Activated CD4-positive, alpha-beta T cell treated with anti-CD3 and anti-CD28 coated beads, Interleukin-2, amount 50 U/mL, for 24 hours (primary cell): ENCODE data around the gene SBDS.
A peak's percentile ranks its signal among the peaks of the same experiment; 100 is the strongest.
"Not testable (repeated sequence)": the region's sequence is repeated elsewhere in the genome, so short reads cannot be mapped to it uniquely, and the experiment has no call there.

ENCODE experiments used
- DNase-seq, 2 donors: peaks; one replicate each; pipeline ENCODE4 v3.0.0-alpha.2; 2020; ENCODE audit warnings: low read depth in 1 of 2, low spot score in 1 of 2

SBDS gene

DNA sequence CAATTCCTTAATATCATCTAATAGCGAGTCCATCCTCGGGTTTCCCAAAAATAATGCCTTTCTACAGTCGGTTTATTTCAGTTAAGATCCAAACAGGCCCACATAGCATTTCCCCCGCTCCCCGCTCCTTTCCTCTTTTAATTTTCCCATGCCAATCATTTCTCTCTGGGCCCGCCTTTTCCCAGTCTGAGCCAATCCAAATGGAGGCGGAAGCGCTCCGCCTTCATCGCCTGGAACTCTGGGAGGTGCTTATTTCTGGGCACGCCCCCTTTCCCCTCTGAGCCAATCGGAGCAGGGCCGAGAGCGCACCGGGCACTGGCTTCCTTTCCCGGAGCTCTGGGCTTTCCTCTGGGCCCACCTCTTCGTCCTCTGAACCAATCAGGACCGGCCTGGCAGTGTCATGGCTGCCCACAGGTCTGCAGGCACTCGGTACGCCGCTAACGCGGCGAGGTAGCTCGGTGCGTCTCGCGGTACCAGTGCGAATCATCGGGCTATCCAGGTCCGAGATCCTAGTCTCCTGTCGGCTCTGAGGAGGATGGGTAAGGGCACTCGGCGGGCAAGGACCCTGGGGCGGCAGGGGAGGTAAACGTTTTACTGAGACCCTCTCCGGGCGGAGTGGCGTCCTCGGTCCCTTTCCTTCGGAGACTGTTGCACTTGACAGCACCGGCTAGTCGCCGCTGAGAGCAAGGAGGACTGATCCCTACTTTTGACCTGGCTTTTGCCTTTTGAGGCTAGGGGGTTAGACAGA lies 1.2 kb upstream of the SBDS start, which contains the start of gene TYW1:
TYW1 (plus strand) TSS at position 390 of the 748 bp plus-strand sequence; CDS start at position 536, 146 bp downstream.
- DNase-seq: peak; percentile 92 to 98

DNA sequence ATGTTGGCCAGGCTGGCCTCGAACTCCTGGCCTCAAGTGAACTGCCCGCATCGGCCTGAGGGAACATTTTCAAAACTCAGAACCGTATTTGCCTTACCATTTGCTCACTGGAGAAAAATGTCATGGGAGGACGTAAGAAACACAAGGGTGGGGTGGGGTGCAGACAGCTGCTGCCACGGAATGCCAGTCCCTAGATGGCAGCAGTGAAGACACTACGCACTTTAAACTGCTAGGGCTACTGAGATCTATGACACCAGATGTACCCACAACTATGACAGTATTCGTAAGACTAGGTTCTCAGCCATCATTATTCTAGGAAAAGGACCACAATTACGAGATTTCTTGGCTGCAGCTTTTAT lies 716 bp downstream of the SBDS start:
- peak; percentile 9 to 18 for DNase-seq

- DNase-seq: not testable (repeated sequence)
These were observed 1.3 kb downstream of the SBDS start for GRCh38 chr7:66994051-66994450.

DNA sequence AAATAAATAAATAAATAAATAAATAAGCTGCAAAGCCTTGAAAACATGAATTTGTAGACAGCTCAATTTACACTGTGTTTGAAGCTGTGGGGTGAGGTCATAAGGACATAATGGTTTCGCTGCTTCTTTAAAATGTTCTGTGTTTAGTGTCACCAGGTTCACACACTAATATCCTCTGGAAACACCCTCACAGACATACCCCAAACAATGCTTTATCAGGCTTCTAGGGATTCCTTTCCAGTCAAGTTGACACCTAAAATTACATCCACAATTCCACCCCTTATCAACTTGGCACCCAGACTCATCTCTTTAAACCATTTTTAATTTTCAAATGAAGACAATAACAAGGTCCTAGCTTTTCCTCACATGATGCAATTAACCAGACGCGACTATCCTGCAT lies 5.8 kb downstream of the SBDS start:
- DNase-seq: not testable (repeated sequence)

DNA sequence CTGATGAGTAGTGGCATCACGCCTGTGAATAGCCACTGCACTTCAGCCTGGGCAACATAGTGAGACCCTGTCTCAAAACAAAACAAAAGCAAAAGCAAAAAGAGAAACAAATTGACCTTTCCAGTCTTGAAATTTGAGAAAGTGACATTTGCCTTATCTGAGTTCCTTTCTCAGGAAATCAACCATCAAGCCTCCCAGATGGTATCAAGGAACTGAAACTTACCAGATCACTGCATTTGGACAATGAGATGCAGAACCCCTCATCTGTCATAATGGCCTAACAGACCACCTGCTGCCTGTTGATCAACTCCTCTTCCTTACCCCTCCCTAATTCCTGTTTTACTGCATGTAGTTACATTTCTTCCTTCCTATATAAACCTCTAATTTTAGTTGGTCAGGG lies 15.1 kb downstream of the SBDS start:
- not testable (repeated sequence) for DNase-seq

DNA sequence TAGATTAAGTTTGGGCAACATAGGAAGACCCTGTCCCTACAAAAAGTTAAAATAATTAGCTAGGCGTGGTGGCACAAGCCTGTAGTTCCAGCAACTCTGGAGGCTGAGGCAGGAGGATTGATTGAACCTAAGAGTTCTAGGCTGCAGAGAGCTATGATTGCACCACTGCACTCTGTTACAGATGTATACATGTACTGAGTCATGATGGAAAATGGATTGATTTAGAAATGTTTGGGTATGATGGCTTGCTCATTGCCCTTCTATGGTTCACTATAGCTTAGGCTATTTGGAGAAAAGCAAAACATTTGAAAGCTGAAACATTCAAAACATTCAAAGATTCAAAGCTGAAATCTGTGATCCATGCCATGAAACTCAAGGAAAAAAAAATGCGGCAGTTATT lies 16.4 kb downstream of the SBDS start:
- DNase-seq: not testable (repeated sequence)

- DNase-seq: not testable (repeated sequence)
These were observed 17.1 kb downstream of the SBDS start for GRCh38 chr7:66978312-66978711.

DNA sequence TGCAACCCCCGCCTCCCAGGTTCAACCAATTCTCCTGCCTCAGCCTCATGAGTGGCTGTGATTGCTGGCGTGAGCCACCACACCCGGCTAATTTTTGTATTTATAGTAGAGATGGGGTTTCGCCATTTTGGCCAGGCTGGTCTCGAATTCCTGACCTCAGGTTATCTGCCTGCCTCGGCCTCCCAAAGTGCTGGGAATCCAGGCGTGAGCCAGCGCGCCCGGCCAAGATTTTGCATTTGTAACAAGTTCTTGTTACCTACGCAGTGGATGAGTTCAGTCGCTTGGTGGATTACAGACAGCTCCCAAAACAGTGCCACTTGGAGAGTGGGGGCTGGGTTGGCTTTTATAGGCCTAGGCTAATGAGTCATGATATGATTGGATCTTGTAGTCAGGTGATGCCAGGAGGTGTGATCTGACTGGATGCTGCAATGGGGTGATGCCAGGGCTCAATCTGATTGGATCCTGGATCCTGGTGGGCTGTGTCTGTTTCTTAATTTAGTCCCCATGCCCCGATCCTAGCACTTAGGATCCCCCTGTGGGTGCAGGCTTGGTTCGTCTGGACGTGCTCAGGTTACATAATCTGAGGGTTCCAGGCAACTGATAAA lies 20.3 kb downstream of the SBDS start:
- no peak for DNase-seq

GRCh38 chr7:66970310-66970709 lies 25.1 kb downstream of the SBDS start:
- no peak for DNase-seq

DNA sequence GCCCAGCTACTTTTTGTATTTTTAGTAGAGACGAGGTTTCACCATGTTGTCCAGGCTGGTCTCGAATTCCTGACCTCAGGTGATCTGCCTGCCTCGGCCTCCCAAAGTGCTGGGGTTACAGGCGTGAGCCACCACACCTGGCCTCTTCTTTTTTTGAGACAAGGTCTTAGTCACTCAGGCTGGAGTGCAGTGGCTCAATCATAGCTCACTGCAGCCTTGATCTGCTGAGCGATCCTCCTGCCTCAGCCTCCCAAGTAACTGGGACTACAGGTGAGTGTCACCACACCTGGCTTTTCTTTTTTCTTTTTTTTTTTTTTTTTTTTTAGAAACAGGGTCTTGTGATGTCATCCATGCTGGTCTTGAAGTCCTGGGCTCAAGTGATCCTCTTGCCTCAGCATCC lies 26.4 kb downstream of the SBDS start:
- not testable (repeated sequence) for DNase-seq

- no peak for DNase-seq
These were observed 28.4 kb downstream of the SBDS start for GRCh38 chr7:66967029-66967428.

DNA sequence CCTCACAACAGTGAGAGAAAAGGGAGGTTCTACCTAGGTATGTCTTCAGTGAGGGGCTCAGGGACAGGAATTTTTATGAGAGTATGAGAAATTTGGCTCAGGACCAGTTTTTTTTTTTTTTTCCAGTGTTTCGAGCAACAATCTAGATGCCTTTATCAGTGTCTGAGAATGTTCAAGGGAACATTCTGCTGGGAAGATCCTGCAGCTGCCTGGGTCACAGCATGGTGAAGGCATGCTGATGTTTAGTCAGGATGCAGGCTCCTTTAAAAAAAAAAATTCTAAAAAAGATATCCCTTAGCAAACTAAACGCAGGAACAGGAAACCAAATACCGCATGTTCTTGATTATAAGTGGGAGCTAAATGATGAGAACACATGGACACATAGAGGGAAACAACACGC lies 31.0 kb downstream of the SBDS start:
- DNase-seq: no peak

DNA sequence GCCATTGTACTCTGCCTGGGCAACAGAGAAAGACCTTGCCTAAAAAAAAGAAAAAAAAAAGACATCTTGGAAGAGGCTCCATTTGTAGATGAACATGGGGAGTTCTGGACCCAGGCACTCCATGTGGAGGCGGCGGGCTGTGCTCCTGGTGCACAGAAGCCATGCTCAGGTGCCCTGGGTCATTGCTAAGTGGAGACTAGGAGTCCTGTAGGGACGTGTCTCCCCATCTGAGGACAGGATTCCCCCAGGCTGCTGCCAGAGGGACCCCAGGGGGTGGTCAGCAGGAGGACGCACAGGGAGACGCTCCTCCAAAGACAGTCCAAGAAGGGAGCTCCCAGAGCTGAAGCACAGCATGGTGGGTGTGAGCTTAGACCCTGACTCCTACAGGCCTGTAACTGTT lies 34.3 kb downstream of the SBDS start:
- no peak for DNase-seq

GRCh38 chr7:66960192-66960591 lies 35.2 kb downstream of the SBDS start:
- no peak for DNase-seq

DNA sequence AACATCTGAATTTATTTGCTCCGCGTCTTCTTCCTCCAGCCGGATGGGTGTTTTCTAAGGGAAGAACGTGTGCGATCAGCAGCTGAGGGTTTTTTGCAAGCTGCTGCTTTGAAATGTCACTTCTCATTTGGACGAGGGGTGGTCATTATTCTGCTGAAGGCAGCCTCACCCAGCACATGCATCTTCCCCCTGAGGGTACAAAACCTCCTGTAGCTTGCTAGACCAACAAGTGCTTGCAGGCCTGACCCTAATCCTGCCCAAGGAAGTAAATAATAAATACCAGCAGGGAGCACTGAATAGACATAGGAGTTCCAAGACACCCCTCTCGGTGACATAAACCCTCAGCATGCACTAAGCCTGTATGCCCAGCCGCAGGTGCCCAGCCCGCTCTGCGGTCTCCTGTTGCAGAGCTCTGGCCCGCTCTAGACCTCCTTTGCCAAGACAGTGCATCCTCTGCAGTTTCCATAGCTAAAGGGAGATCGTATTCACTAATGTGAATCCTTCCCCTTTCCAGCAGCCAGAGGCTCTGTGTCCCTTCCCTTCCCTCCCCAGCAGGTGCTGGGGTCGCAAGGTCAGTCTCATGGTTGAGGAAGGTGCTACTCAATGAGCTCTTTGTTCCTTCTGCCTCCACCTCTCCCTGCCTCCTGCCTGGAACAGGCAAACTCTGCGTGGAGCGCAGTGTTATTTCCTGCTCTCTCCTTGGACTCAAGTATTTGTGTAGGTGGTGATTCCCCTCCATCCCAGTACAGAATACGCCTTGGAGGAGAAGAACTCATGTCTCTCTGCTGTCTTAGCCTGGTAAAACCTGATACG lies 36.6 kb downstream of the SBDS start:
- DNase-seq: no peak

- DNase-seq: no peak
These were observed 37.6 kb downstream of the SBDS start for GRCh38 chr7:66957595-66958290.

DNA sequence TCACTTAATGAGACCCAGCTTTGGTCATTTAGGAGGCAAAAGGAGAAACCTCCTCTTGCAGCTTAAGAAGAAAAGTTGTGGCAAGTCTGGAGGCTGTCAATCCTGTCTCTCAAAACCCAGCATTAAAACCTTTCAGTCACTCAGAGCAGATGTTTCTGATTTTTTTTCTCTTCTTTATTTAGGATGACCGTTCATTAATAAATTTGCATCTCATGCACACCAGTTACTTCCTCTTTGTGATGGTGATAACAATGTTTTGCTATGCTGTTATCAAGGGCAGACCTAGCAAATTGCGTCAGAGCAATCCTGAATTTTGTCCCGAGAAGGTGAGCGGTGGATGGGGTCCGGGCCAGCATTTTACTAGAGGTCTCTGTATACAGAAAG lies 42.4 kb downstream of the SBDS start:
- no peak for DNase-seq

DNA sequence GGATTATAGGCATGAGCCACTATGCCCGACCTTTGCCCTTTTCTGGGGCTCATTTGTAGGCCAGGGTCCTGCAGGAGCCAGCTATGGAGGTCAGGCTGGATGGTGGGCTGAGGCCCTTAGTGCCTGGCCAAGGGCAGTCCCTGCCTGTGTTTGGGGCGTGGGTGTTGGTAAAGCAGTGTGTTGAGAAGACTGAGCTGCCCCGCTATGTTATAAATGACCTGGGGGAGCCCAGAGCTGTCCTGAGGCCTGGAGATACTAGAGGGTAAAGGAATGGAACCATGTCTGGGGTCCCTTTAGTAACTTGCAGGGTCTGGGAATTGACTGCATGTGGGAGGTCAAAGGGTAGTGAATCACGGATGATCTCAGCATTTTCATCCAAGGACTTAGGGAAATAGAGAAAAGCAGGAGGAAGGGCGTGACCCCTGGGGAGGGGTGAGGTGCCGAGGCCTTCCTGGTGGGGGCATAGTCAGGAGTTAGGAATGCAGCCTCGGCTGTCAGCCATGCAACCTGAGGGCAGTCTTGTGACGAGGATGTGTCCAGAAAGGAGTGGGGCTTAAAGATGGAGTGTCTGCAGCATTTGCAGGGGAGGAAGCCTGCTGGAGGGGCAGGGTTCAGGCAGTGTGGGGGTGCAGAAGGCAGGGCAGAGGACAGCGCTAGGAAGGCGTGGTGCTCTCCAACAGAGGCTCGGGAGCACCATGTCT lies 42.9 kb downstream of the SBDS start:
- DNase-seq: no peak

DNA sequence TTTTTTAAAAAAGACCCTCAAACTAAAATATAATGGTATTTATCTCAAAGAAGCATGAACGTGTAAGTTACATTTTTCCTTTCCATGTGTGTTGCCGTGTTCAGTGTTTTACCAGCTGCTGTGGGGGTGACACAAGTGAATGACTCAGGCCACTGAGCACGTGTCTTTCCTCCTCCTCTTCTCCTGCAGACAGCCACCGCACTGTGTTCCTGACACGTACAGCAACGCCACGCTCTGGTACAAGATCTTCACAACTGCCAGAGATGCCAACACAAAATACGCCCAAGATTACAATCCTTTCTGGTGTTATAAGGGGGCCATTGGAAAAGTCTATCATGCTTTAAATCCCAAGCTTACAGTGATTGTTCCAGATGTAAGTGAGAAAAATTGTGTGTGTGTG lies 44.6 kb downstream of the SBDS start:
- no peak for DNase-seq

DNA sequence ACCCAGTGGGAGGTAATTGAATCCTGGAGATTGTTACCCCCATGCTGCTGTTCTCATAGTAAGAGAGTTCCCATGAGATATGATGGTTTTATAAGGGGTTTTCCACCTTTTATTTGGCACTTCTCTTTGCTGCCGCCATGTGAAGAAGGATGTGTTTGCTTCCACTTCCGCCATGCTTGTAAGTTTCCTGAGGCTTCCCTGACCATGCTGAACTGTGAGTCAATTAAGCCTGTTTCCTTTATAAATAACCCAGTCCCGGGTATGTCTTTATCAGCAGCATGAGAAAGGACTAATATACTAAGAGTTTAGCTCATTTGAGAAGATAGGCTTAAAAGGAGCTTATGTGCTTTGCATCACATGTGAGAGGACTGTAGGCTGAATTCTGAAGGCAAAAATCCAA lies 45.1 kb downstream of the SBDS start:
- DNase-seq: no peak
